Measurements from ENCODE around the gene HSPB6.
"Not testable (repeated sequence)": the region's sequence is repeated elsewhere in the genome, so short reads cannot be mapped to it uniquely, and the experiment has no call there.

HSPB6 gene

DNA sequence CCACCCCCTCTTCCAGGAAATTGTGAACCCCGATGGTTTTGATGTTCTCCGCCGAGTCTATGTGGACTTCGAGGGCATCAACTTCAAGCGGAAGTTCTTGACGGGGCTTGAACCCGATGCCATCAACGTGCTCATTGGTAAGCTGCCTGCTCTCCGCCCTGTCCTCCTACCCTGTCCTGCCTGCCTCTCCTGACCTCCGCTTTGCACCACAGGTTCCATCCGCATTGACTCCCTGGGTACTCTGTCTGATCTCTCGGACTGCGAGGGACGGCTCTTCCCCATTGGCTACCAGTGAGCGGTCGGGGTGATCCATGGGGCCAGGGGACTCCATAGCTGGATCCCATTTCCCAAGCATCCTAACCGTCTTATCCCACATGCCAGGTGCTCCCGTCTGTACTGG is 26.5 kb downstream of the HSPB6 start:
- 95 to 96% methylated on average over 18 of the region's 18 CpGs for WGBS, 2 experiments
- H3K27me3 ChIP-seq (ENCODE audit: control insufficient read depth, insufficient read depth, low read length, poor library complexity, severe bottlenecking): no peaks in the 10 kb centered on the region

DNA sequence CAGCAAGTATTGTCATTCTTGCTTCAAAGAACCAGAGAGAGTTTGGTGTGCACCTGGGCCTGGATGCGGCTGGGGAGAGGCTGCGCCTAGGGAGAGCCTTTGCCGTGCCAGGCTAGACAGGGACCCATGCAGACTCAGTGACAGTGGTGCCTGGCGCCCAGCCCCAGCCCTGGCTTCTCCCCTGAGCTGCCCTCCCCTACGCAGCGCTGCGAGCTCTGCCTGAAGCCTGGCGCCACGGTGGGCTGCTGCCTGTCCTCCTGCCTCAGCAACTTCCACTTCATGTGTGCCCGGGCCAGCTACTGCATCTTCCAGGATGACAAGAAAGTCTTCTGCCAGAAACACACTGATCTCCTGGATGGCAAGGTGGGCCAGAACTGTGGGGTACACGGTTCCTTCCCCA is 27.1 kb downstream of the HSPB6 start:
- Histone ChIP-seq H3K9me3 (ENCODE audit: control insufficient read depth, low read length) (no peaks in the 10 kb centered on the region), H3K36me3 (ENCODE audit: control insufficient read depth, insufficient read depth, low read length) (peaks cover 61% of the 10 kb centered on the region), H3K4me1 (ENCODE audit: control insufficient read depth, insufficient read depth, low read length) (no peaks in the 10 kb centered on the region), H3K4me3 (ENCODE audit: insufficient read depth, low read depth, low read length) (no peak overlapping the region), H3K27me3 (ENCODE audit: control insufficient read depth, insufficient read depth, low read length, poor library complexity, severe bottlenecking) (no peaks in the 10 kb centered on the region), H3K27ac (ENCODE audit: insufficient read depth, low read depth, low read length, poor library complexity, severe bottlenecking) (no peak overlapping the region)
- 93 to 94% methylated on average over 11 of the region's 11 CpGs for WGBS, 2 experiments

More for the DNA sequence above, 26.5 kb downstream of the HSPB6 start:
- Histone ChIP-seq H3K4me3 (ENCODE audit: insufficient read depth, low read depth, low read length) (no peak overlapping the region), H3K36me3 (ENCODE audit: control insufficient read depth, insufficient read depth, low read length) (peaks cover 55% of the 10 kb centered on the region), H3K27ac (ENCODE audit: insufficient read depth, low read depth, low read length, poor library complexity, severe bottlenecking) (no peak overlapping the region), H3K4me1 (ENCODE audit: control insufficient read depth, insufficient read depth, low read length) (no peaks in the 10 kb centered on the region), H3K9me3 (ENCODE audit: control insufficient read depth, low read length) (no peaks in the 10 kb centered on the region)

DNA sequence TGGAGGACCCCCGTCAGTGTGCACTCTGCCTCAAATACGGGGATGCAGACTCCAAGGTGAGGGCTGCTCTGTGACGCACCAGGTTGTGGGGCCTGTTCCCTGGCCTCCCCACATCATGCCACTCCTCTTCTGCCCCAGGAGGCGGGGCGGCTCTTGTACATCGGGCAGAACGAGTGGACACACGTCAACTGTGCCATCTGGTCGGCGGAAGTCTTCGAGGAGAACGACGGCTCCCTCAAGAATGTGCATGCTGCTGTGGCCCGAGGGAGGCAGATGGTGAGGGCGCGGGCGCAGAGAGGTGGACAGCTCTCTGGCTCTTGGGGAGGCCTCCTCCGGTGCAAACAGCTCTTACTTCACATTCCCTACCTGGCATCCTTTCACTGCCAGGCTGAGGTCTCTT is 27.8 kb downstream of the HSPB6 start:
- peaks cover 62% of the 10 kb centered on the region for H3K36me3 ChIP-seq (ENCODE audit: control insufficient read depth, insufficient read depth, low read length)
- H3K4me3 ChIP-seq (ENCODE audit: insufficient read depth, low read depth, low read length): no peak overlapping the region
- WGBS, 2 experiments: 96% methylated on average over 18 of the region's 18 CpGs

DNA sequence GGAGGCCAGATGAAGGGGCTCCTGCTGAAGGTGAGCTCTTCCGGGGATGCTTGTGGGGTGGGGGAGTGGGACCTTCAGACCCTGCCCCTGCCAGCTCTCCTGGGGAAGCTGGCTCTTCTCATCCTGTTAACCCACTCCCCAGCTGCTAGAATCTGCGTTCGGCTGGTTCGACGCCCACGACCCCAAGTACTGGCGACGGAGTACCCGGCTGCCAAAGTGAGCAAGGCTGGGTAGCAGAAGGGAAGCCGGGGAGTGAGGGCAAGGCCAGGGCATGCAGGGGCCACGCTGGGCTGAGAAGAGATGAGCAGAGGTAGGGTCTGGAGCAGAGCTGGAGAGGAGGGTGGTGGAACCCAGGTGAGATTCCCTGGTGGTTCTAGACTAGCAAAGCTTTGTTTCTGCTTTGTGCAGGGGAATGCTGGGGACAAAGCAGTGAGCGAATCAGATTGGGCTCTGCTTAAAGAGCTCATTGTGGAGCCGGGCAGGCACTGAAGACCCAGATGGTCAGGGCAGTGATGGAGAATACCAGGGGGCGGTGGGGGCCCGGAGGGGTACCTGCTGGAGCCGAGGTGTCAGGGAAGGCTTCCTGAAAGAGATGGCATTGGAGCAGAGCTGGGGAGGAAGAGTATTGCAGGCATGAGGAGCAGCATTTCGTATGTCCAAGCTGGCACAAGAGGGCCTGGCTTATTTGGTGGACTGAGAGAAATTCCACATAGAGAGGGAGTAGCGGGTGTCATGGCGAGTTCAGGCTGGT is 28.7 kb downstream of the HSPB6 start:
- Histone ChIP-seq H3K27me3 (ENCODE audit: control insufficient read depth, insufficient read depth, low read length, poor library complexity, severe bottlenecking) (no peaks in the 10 kb centered on the region), H3K4me3 (ENCODE audit: insufficient read depth, low read depth, low read length) (no peak overlapping the region), H3K36me3 (ENCODE audit: control insufficient read depth, insufficient read depth, low read length) (peaks cover 69% of the 10 kb centered on the region), H3K9me3 (ENCODE audit: control insufficient read depth, low read length) (no peaks in the 10 kb centered on the region), H3K27ac (ENCODE audit: insufficient read depth, low read depth, low read length, poor library complexity, severe bottlenecking) (no peak overlapping the region), H3K4me1 (ENCODE audit: control insufficient read depth, insufficient read depth, low read length) (no peaks in the 10 kb centered on the region)
- WGBS, 2 experiments: 94 to 96% methylated on average over 19 of the region's 19 CpGs

More for the DNA sequence above, 27.8 kb downstream of the HSPB6 start:
- Histone ChIP-seq H3K27me3 (ENCODE audit: control insufficient read depth, insufficient read depth, low read length, poor library complexity, severe bottlenecking) (no peaks in the 10 kb centered on the region), H3K9me3 (ENCODE audit: control insufficient read depth, low read length) (no peaks in the 10 kb centered on the region), H3K27ac (ENCODE audit: insufficient read depth, low read depth, low read length, poor library complexity, severe bottlenecking) (no peak overlapping the region), H3K4me1 (ENCODE audit: control insufficient read depth, insufficient read depth, low read length) (no peaks in the 10 kb centered on the region)

DNA sequence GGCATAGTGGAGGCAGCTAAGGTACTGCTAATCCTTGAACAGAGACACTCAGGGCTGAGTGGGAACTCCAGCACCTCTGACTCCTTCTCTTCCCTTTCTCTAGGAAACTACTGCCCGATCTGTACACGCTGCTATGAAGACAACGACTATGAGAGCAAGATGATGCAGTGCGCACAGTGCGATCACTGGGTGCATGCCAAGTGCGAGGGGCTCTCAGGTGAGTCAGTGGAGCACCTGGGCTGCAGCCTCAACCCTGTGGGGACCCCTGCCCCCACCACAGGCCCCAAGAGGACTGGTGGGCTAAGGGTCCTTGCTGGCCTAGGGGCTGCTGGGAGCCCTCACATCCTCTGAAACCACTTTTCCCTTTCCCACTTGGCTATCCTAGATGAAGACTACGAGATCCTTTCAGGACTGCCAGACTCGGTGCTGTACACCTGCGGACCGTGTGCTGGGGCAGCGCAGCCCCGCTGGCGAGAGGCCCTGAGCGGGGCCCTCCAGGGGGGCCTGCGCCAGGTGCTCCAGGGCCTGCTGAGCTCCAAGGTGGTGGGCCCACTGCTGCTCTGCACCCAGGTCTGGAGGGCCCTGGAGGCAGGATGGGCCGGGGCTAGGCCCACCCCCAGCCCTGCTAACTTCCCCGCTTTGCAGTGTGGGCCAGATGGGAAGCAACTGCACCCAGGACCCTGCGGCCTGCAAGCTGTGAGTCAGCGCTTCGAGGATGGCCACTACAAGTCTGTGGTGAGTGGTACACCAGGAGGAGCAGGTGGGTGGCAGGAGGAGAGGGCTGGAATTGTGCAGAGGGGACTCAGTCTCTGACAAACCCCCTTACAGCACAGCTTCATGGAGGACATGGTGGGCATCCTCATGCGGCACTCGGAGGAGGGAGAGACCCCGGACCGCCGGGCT is 29.5 kb downstream of the HSPB6 start:
- Histone ChIP-seq H3K27ac (ENCODE audit: insufficient read depth, low read depth, low read length, poor library complexity, severe bottlenecking) (no peak overlapping the region), H3K27me3 (ENCODE audit: control insufficient read depth, insufficient read depth, low read length, poor library complexity, severe bottlenecking) (no peaks in the 10 kb centered on the region), H3K4me1 (ENCODE audit: control insufficient read depth, insufficient read depth, low read length) (no peaks in the 10 kb centered on the region), H3K9me3 (ENCODE audit: control insufficient read depth, low read length) (no peaks in the 10 kb centered on the region), H3K36me3 (ENCODE audit: control insufficient read depth, insufficient read depth, low read length) (peaks cover 73% of the 10 kb centered on the region), H3K4me3 (ENCODE audit: insufficient read depth, low read depth, low read length) (no peak overlapping the region)
- 95 to 96% methylated on average over 25 of the region's 25 CpGs for WGBS, 2 experiments

DNA sequence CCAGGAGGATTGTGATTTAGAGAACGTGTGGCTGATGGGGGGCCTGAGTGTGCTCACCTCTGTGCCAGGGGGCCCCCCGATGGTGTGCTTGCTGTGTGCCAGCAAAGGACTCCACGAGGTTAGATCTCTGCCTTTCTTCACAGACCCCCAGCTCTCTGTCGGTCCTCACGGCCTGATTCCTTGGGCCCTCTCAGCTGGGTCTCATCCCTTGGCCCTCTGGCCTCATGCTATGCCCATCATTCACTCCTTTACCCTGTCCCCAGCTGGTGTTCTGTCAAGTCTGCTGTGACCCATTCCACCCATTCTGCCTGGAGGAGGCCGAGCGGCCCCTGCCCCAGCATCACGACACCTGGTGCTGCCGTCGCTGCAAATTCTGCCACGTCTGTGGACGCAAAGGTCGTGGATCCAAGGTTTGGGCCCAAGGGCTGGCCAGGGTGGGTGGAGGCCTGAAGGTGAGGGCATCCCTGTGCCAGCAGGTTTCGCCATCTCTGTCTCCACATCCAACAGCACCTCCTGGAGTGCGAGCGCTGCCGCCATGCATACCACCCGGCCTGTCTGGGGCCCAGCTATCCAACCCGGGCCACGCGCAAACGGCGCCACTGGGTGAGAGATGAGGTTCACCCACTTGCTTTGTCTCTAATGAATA is 31.5 kb downstream of the HSPB6 start:
- WGBS, 2 experiments: 93 to 95% methylated on average over 23 of the region's 23 CpGs
- Histone ChIP-seq H3K4me3 (ENCODE audit: insufficient read depth, low read depth, low read length) (no peak overlapping the region), H3K27ac (ENCODE audit: insufficient read depth, low read depth, low read length, poor library complexity, severe bottlenecking) (no peak overlapping the region), H3K27me3 (ENCODE audit: control insufficient read depth, insufficient read depth, low read length, poor library complexity, severe bottlenecking) (no peaks in the 10 kb centered on the region), H3K9me3 (ENCODE audit: control insufficient read depth, low read length) (no peaks in the 10 kb centered on the region), H3K4me1 (ENCODE audit: control insufficient read depth, insufficient read depth, low read length) (no peaks in the 10 kb centered on the region), H3K36me3 (ENCODE audit: control insufficient read depth, insufficient read depth, low read length) (peaks cover 66% of the 10 kb centered on the region)

DNA sequence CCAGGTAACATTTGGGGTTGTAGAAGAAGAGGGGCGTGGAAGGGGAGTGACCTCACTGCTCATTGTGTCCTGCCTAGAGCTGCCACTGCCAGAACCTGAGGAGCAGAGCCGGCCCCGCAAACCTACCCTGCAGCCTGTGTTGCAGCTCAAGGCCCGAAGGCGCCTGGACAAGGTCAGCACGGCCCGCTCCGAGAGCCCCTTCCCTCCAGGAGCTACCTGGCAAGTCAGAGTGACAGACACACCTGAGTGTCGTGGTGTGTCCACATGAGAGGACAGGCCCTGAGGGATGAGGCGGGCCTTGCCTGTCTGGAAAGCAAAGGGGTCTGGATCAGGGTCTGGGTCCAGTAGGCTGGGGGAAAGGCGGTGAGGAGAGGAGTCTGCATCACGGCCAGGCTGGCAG is 32.3 kb downstream of the HSPB6 start:
- WGBS, 2 experiments: 95 to 98% methylated on average over 12 of the region's 12 CpGs
- Histone ChIP-seq H3K27me3 (ENCODE audit: control insufficient read depth, insufficient read depth, low read length, poor library complexity, severe bottlenecking) (no peaks in the 10 kb centered on the region), H3K4me1 (ENCODE audit: control insufficient read depth, insufficient read depth, low read length) (no peaks in the 10 kb centered on the region), H3K9me3 (ENCODE audit: control insufficient read depth, low read length) (no peaks in the 10 kb centered on the region), H3K4me3 (ENCODE audit: insufficient read depth, low read depth, low read length) (no peak overlapping the region), H3K27ac (ENCODE audit: insufficient read depth, low read depth, low read length, poor library complexity, severe bottlenecking) (no peak overlapping the region), H3K36me3 (ENCODE audit: control insufficient read depth, insufficient read depth, low read length) (peaks cover 66% of the 10 kb centered on the region)

DNA sequence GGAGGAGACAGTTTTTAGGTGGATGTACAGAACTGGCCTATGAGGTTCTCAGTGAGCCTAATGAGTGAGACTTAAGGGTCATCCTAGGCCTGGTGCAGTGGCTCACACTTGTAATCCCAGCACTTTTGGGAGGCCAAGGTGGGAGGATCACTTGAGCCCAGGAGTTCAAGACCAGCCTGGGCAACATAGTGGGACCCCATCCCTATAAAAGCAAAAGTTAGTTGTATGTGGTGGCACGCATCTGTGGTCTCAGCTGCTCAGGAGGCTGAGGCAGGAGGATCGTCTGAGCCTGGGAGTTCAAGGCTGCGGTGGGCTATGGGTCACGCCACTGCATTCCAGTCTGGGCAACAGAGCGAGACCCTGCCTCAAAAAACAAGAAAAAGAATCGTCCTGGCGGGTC is 32.7 kb downstream of the HSPB6 start:
- H3K4me3 ChIP-seq (ENCODE audit: insufficient read depth, low read depth, low read length); H3K27ac ChIP-seq (ENCODE audit: insufficient read depth, low read depth, low read length, poor library complexity, severe bottlenecking); H3K9me3 ChIP-seq (ENCODE audit: control insufficient read depth, low read length); H3K27me3 ChIP-seq (ENCODE audit: control insufficient read depth, insufficient read depth, low read length, poor library complexity, severe bottlenecking); H3K4me1 ChIP-seq (ENCODE audit: control insufficient read depth, insufficient read depth, low read length): not testable (repeated sequence)
- 94% methylated on average over 7 of the region's 7 CpGs for WGBS, 2 experiments
- peaks cover 64% of the 10 kb centered on the region for H3K36me3 ChIP-seq (ENCODE audit: control insufficient read depth, insufficient read depth, low read length)

DNA sequence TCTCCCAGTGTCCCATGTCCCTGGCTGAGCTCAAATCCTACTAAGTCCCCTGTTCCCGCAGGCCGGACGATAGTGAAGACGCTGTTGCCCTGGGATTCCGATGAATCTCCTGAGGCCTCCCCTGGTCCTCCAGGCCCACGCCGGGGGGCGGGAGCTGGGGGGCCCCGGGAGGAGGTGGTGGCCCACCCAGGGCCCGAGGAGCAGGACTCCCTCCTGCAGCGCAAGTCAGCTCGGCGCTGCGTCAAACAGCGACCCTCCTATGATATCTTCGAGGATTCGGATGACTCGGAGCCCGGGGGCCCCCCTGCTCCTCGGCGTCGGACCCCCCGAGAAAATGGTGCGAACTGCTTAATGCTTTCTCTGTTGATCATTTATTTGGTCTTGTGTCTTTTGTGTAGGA is 33.2 kb downstream of the HSPB6 start:
- 96 to 98% methylated on average over 24 of the region's 24 CpGs for WGBS, 2 experiments
- peaks cover 59% of the 10 kb centered on the region for H3K36me3 ChIP-seq (ENCODE audit: control insufficient read depth, insufficient read depth, low read length)
- H3K9me3 ChIP-seq (ENCODE audit: control insufficient read depth, low read length): no peaks in the 10 kb centered on the region
- H3K4me3 ChIP-seq (ENCODE audit: insufficient read depth, low read depth, low read length): no peak overlapping the region
- no peak overlapping the region for H3K27ac ChIP-seq (ENCODE audit: insufficient read depth, low read depth, low read length, poor library complexity, severe bottlenecking)
- H3K4me1 ChIP-seq (ENCODE audit: control insufficient read depth, insufficient read depth, low read length): peaks cover 7% of the 10 kb centered on the region
- no peaks in the 10 kb centered on the region for H3K27me3 ChIP-seq (ENCODE audit: control insufficient read depth, insufficient read depth, low read length, poor library complexity, severe bottlenecking)

DNA sequence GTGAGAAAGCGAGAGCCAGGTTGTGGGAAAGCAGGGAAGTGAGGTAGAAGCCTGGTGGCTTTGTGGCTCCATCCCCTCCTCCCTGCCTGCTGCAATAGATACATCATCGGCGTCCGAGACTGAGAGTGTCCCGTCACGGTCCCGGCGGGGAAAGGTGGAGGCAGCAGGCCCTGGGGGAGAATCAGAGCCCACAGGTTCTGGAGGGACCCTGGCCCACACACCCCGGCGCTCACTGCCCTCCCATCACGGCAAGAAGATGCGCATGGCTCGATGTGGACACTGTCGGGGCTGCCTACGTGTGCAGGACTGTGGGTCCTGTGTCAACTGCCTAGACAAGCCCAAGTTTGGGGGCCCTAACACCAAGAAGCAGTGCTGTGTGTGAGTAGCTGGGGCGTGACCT is 33.9 kb downstream of the HSPB6 start:
- Histone ChIP-seq H3K9me3 (ENCODE audit: control insufficient read depth, low read length) (no peaks in the 10 kb centered on the region), H3K4me3 (ENCODE audit: insufficient read depth, low read depth, low read length) (no peak overlapping the region), H3K36me3 (ENCODE audit: control insufficient read depth, insufficient read depth, low read length) (peaks cover 52% of the 10 kb centered on the region), H3K4me1 (ENCODE audit: control insufficient read depth, insufficient read depth, low read length) (peaks cover 7% of the 10 kb centered on the region), H3K27me3 (ENCODE audit: control insufficient read depth, insufficient read depth, low read length, poor library complexity, severe bottlenecking) (no peaks in the 10 kb centered on the region), H3K27ac (ENCODE audit: insufficient read depth, low read depth, low read length, poor library complexity, severe bottlenecking) (no peak overlapping the region)
- 96 to 97% methylated on average over 16 of the region's 16 CpGs for WGBS, 2 experiments

Data from ectodermal cell (in vitro differentiated cells).